ENCODE measurements around the gene HS3ST3A1.

Gene HS3ST3A1

GRCh38 chr17:13601776-13602551, at the start of gene HS3ST3A1:
TSS of gene HS3ST3A1 (minus strand) at chr17:13601929. CDS start at chr17:13601129, 800 bp downstream.
- DNase-seq (ENCODE audit: low read depth in 3 of 3, low spot score in 1 of 3), result no peak

GRCh38 chr17:13650096-13650675, 48.5 kb upstream of the HS3ST3A1 start:
- DNase-seq (ENCODE audit: low read depth in 3 of 3, low spot score in 1 of 3), result no peak

- no peak for DNase-seq (ENCODE audit: low read depth in 3 of 3, low spot score in 1 of 3)
These were observed 45.9 kb upstream of the HS3ST3A1 start for GRCh38 chr17:13647543-13648021.

- DNase-seq (ENCODE audit: low read depth in 3 of 3, low spot score in 1 of 3), result no peak
These were observed 45.3 kb upstream of the HS3ST3A1 start for GRCh38 chr17:13646969-13647542.

- DNase-seq (ENCODE audit: low read depth in 3 of 3, low spot score in 1 of 3), result no peak
These were observed 44.7 kb upstream of the HS3ST3A1 start for GRCh38 chr17:13646411-13646810.

- no peak for DNase-seq (ENCODE audit: low read depth in 3 of 3, low spot score in 1 of 3)
These were observed 41.5 kb upstream of the HS3ST3A1 start for GRCh38 chr17:13643180-13643579.

GRCh38 chr17:13642188-13642587, 40.5 kb upstream of the HS3ST3A1 start:
- DNase-seq (ENCODE audit: low read depth in 3 of 3, low spot score in 1 of 3), result no peak

GRCh38 chr17:13640551-13640950, 38.8 kb upstream of the HS3ST3A1 start:
- no peak for DNase-seq (ENCODE audit: low read depth in 3 of 3, low spot score in 1 of 3)

- no peak for DNase-seq (ENCODE audit: low read depth in 3 of 3, low spot score in 1 of 3)
These were observed 37.2 kb upstream of the HS3ST3A1 start for GRCh38 chr17:13638855-13639458.

- no peak for DNase-seq (ENCODE audit: low read depth in 3 of 3, low spot score in 1 of 3)
These were observed 35.2 kb upstream of the HS3ST3A1 start for GRCh38 chr17:13636951-13637350.

- DNase-seq (ENCODE audit: low read depth in 3 of 3, low spot score in 1 of 3), result no peak
These were observed 34.2 kb upstream of the HS3ST3A1 start for GRCh38 chr17:13635951-13636350.

GRCh38 chr17:13634021-13634420, 32.3 kb upstream of the HS3ST3A1 start:
- DNase-seq (ENCODE audit: low read depth in 3 of 3, low spot score in 1 of 3), result no peak

GRCh38 chr17:13631529-13631928, 29.8 kb upstream of the HS3ST3A1 start:
- no peak for DNase-seq (ENCODE audit: low read depth in 3 of 3, low spot score in 1 of 3)

GRCh38 chr17:13626703-13627102, 25.0 kb upstream of the HS3ST3A1 start:
- no peak for DNase-seq (ENCODE audit: low read depth in 3 of 3, low spot score in 1 of 3)

GRCh38 chr17:13619462-13619861, 17.7 kb upstream of the HS3ST3A1 start:
- no peak for DNase-seq (ENCODE audit: low read depth in 3 of 3, low spot score in 1 of 3)

- DNase-seq (ENCODE audit: low read depth in 3 of 3, low spot score in 1 of 3), result no peak
These were observed 14.3 kb upstream of the HS3ST3A1 start for GRCh38 chr17:13616031-13616430.

- DNase-seq (ENCODE audit: low read depth in 3 of 3, low spot score in 1 of 3), result no peak
These were observed 8.2 kb upstream of the HS3ST3A1 start for GRCh38 chr17:13609941-13610340.

- no peak for DNase-seq (ENCODE audit: low read depth in 3 of 3, low spot score in 1 of 3)
These were observed 380 bp downstream of the HS3ST3A1 start for GRCh38 chr17:13601322-13601775.

GRCh38 chr17:13600475-13601321, 1.0 kb downstream of the HS3ST3A1 start:
- no peak for DNase-seq (ENCODE audit: low read depth in 3 of 3, low spot score in 1 of 3)

- no peak for DNase-seq (ENCODE audit: low read depth in 3 of 3, low spot score in 1 of 3)
These were observed 1.9 kb downstream of the HS3ST3A1 start for GRCh38 chr17:13599864-13600263.

GRCh38 chr17:13599168-13599577, 2.6 kb downstream of the HS3ST3A1 start:
- no peak for DNase-seq (ENCODE audit: low read depth in 3 of 3, low spot score in 1 of 3)
